GM12878 (cell line): ENCODE data around the gene HEATR9. TPM values are rescaled to one million over a fixed set of nuclear protein-coding genes. Genes with fewer than 3 reads are reported as not detected.

Source experiments
- ATF2 ChIP-seq: IDR thresholded peaks from 2 replicates; pipeline ENCODE4 v1.6.1; 2012; ENCODE audit warnings: low read length, inconsistent platforms
- NR2C1 ChIP-seq: fragments of 450-650 bp; IDR thresholded peaks from 2 replicates; pipeline ENCODE4 v1.6.1; 2017; ENCODE audit warnings: antibody characterized with exemption, mild to moderate bottlenecking, moderate library complexity
- NR2F1 ChIP-seq: fragments of 450-650 bp; conservative IDR thresholded peaks from 2 replicates; pipeline ENCODE4 v1.6.1; 2017; ENCODE audit warnings: mild to moderate bottlenecking
- SKIL ChIP-seq: fragments of 450-650 bp; IDR thresholded peaks from 2 replicates; pipeline ENCODE4 v1.6.1; 2017; ENCODE audit warnings: mild to moderate bottlenecking, low read depth, inconsistent platforms; ENCODE audit not compliant: poor library complexity, severe bottlenecking
- SMARCA5 ChIP-seq: fragments of 450-650 bp; IDR thresholded peaks from 2 replicates; pipeline ENCODE4 v1.6.1; 2017; ENCODE audit warnings: mild to moderate bottlenecking
- SREBF2 ChIP-seq: IDR thresholded peaks from 2 replicates; pipeline ENCODE4 v1.6.1; 2012; ENCODE audit warnings: mild to moderate bottlenecking, low read length
- STAT3 ChIP-seq: IDR thresholded peaks from 2 replicates; pipeline ENCODE4 v1.6.1; 2011; ENCODE audit warnings: low read depth, low read length, improper control_type of control experiment
- YBX1 ChIP-seq: fragments of 450-650 bp; IDR thresholded peaks from 2 replicates; pipeline ENCODE4 v1.6.1; 2016; ENCODE audit warnings: antibody characterized with exemption
- ZNF24 ChIP-seq: fragments of 450-650 bp; IDR thresholded peaks from 2 replicates; pipeline ENCODE4 v1.6.1; 2017; ENCODE audit warnings: antibody characterized with exemption, mild to moderate bottlenecking
- polyA plus RNA-seq, 11 experiments: library from polyadenylated mRNA; depleted of rRNA in 4 of 11; unstranded in 6 of 11; stranded (reverse) in 5 of 11; fragments of >200 nt; fragmentation: Nextera tagmentation in 4 of 11; fragmentation: Illumina TruSeq in 1 of 11; extraction: Ambion mirVana in 4 of 11; extraction: Trizol in 1 of 11; gene quantifications; 1 replicate in 1 of 11; 2 replicates in 10 of 11; pipeline versions ENCODE4 v1.2.1 to v1.2.3, GENCODE V29; 2011 to 2016; ENCODE audit warnings: inconsistent platforms in 2 of 11, missing spikeins in 2 of 11, low read depth in 1 of 11
- total RNA-seq, 4 experiments: library from RNA; depleted of rRNA in 3 of 4; stranded (reverse); fragments of >200 nt in 3 of 4; fragmentation: Illumina TruSeq in 1 of 4; extraction: Trizol in 1 of 4; gene quantifications; 2 replicates each; pipeline versions ENCODE4 v1.2.1 to v1.2.3, GENCODE V29; 2013 to 2021

Gene HEATR9
- total and polyA plus RNA-seq, 10 of the 15 experiments (the other 5 are each of a cell fraction or from before 2014, with no cell fraction given): 0.04 to 0.43 (median 0.13) TPM; not detected in 2

- TF ChIP-seq SKIL (no peak), ATF2 (no peak), ZNF24 (peak; percentile 90), NR2C1 (no peak), NR2F1 (0 out of 2 replicates have a peak, but pooled peaks have one; percentile 21), SMARCA5 (no peak), SREBF2 (no peak), YBX1 (no peak), STAT3 (no peak)
- TF ChIP-seq, all 136 proteins: peak for 5
These were observed 7.1 kb upstream of the HEATR9 start (continued) for GRCh38 chr17:35875800-35876139.
